ENCODE data around the gene SMARCD3.

The SMARCD3 gene

GRCh38 chr7:151243408-151244195 is 4.9 kb downstream of the SMARCD3 start:
- no peak for TF ChIP-seq CTCF (IDR thresholded peaks at IDR 0.05)
- no peak for TF ChIP-seq ZFX (IDR thresholded peaks at IDR 0.05; ENCODE audit: borderline replicate concordance)
- H3K27ac ChIP-seq, result no peak overlapping the region

DNA sequence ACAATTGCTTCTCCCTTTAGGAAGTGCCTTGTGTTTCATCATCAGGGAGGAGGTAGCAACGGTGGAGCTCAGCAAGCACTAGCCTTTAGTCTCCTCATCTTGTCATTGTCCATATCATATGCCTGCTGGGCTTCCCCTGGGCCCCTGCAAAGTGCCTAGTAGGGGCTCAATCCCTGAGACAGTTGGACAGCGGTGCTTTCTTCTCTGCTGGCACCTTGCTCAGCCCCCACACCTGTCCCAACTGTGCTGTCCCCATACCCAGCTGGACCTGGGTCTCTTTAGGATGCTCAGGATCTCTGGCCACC is 5.5 kb downstream of the SMARCD3 start:
- TF ChIP-seq CTCF (IDR thresholded peaks at IDR 0.05) (no peak), ZFX (IDR thresholded peaks at IDR 0.05; ENCODE audit: borderline replicate concordance) (no peak)
- no peak overlapping the region for H3K27ac ChIP-seq

DNA sequence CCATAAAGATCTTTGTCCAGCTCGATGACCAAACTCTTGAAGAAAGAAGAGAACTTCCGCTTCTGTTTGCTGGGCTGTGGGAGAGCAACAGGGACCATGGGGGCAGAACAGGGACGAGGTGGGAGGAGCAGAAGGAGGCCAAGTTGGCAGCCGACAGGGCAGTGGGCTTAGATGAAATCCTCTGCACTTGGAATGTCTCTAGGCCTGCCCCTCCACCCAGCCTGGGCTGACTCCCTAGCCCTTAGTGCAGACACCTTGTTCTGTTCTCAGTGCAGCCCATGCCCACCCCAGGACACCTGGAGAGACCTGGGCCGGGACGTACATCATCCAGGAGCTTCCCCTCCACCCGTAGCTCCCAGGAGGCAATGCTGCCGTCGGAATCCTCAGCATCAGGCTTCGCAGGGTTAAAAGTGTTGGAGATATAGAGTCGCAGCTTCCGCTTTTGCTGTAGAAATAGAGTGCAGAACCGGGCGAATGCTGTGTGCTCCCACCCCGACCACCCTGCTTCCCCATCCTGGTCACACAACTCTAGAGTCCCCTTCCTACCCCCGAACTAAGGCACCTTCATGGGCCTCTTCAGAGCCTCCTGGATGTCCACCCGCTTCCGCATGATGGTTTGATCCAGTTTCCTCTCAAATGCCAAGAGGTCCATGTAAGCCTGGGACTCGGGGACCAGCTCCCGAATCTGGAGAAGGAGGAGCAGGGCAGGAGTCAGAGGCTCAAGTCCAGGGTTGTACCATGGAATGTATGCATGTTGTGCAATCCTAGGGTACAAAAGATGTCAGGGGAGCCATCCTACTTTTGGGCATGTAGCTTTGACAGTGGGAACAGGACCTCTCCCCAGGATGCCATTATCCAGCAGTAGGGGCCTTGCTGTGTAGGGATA is 6.1 kb downstream of the SMARCD3 start:
- TF ChIP-seq ZFX (IDR thresholded peaks at IDR 0.05; ENCODE audit: borderline replicate concordance) (no peak), CTCF (IDR thresholded peaks at IDR 0.05) (no peak)
- H3K27ac ChIP-seq, result peak overlapping the region; percentile 49; the same call in 1 of the 2 replicates

DNA sequence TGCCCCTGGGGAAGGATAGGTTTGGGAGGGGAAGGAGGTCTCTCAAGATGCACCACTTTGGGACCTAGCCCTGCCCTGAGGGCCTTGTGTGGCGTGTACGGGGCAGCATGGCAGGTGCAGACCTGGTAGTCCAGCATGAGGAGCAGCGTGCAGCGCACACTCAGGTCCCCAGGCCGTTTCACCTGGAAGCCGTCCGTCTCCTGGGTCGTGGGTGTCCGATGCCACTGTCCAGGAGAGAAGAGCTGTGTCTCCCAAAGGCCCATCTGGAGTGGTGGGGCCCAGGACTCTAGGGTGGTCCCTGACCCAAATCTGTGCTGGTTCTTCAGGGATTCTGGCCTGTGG is 6.8 kb downstream of the SMARCD3 start:
- TF ChIP-seq CTCF (IDR thresholded peaks at IDR 0.05), result no peak
- TF ChIP-seq ZFX (IDR thresholded peaks at IDR 0.05; ENCODE audit: borderline replicate concordance), result no peak
- H3K27ac ChIP-seq, result peak overlapping the region; percentile 49

- TF ChIP-seq ZFX (IDR thresholded peaks at IDR 0.05; ENCODE audit: borderline replicate concordance) (no peak), CTCF (IDR thresholded peaks at IDR 0.05) (no peak)
Measured at GRCh38 chr7:151240942-151241754, 7.3 kb downstream of the SMARCD3 start.

GRCh38 chr7:151240536-151240935 is 8.0 kb downstream of the SMARCD3 start:
- peak overlapping the region; percentile 49 for H3K27ac ChIP-seq
- TF ChIP-seq CTCF (IDR thresholded peaks at IDR 0.05), result no peak
- no peak for TF ChIP-seq ZFX (IDR thresholded peaks at IDR 0.05; ENCODE audit: borderline replicate concordance)

More at GRCh38 chr7:151240942-151241754, 7.3 kb downstream of the SMARCD3 start:
- H3K27ac ChIP-seq, result peak overlapping the region; percentile 49

Measured in 22Rv1 (cell line).